ENCODE measurements around the gene BASP1.

GRCh38 chr5:17216974-17217492, 398 bp upstream of the BASP1 start:
- TF ChIP-seq EZH2 (IDR thresholded peaks at IDR 0.05; ENCODE audit: borderline replicate concordance): no peak
- TF ChIP-seq, protein P1, sequence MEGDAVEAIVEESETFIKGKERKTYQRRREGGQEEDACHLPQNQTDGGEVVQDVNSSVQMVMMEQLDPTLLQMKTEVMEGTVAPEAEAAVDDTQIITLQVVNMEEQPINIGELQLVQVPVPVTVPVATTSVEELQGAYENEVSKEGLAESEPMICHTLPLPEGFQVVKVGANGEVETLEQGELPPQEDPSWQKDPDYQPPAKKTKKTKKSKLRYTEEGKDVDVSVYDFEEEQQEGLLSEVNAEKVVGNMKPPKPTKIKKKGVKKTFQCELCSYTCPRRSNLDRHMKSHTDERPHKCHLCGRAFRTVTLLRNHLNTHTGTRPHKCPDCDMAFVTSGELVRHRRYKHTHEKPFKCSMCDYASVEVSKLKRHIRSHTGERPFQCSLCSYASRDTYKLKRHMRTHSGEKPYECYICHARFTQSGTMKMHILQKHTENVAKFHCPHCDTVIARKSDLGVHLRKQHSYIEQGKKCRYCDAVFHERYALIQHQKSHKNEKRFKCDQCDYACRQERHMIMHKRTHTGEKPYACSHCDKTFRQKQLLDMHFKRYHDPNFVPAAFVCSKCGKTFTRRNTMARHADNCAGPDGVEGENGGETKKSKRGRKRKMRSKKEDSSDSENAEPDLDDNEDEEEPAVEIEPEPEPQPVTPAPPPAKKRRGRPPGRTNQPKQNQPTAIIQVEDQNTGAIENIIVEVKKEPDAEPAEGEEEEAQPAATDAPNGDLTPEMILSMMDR (IDR thresholded peaks at IDR 0.05; ENCODE audit: poor library complexity): no peak
- TF ChIP-seq EZH2phosphoT487 (IDR thresholded peaks at IDR 0.05; ENCODE audit: low read depth, severe bottlenecking, unreplicated experiment): no peak

All from hepatocyte (in vitro differentiated cells).